Thoracic aorta (tissue), 2 donors: ENCODE results near the gene SIX2. TPM values are rescaled to one million over a fixed set of nuclear protein-coding genes. Genes with fewer than 3 reads are reported as not detected.

Source experiments
- ATAC-seq: fragments of 150-250 bp; one replicate; pipeline ENCODE4 v1.8.0; 2017; ENCODE audit warnings: low read depth; ENCODE audit not compliant: insufficient number of reproducible peaks, low FRiP score
- DNase-seq: peaks from one replicate; pipeline ENCODE4 v3.0.0-alpha.2; 2020; ENCODE audit warnings: low spot score
- H3K27ac ChIP-seq, 2 donors: fragments of 200-600 bp; sonication (generic); 1 replicate in 1 of 2; 2 replicates in 1 of 2; pipeline ENCODE4 v1.5.1; 2016; ENCODE audit warnings: mild to moderate bottlenecking in 2 of 2, moderate library complexity in 2 of 2
- H3K27me3 ChIP-seq: fragments of 200-600 bp; sonication (generic); replicated peaks from 2 replicates; pipeline ENCODE4 v1.6.0; 2016; ENCODE audit warnings: mild to moderate bottlenecking; ENCODE audit not compliant: insufficient read depth
- H3K36me3 ChIP-seq: fragments of 200-600 bp; sonication (generic); one replicate; pipeline ENCODE4 v1.5.1; 2016
- H3K4me1 ChIP-seq, 2 donors: fragments of 200-600 bp; sonication (generic); 1 replicate in 1 of 2; 2 replicates in 1 of 2; pipeline versions ENCODE4 v1.5.1 to v1.6.0; 2016; ENCODE audit warnings: low read depth in 2 of 2, mild to moderate bottlenecking in 1 of 2; ENCODE audit not compliant: control insufficient read depth in 1 of 2
- H3K4me3 ChIP-seq: fragments of 200-600 bp; sonication (generic); 2 replicates; pipeline ENCODE4 v1.5.1; 2016; ENCODE audit warnings: mild to moderate bottlenecking
- H3K9me3 ChIP-seq: fragments of 200-600 bp; sonication (generic); 2 replicates; pipeline ENCODE4 v1.5.1; 2016
- CTCF ChIP-seq: fragments of 200-600 bp; sonication (generic); IDR thresholded peaks from one replicate; pipeline ENCODE4 v1.5.1; 2019; ENCODE audit warnings: antibody characterized with exemption
- total RNA-seq, 2 donors: library from RNA; depleted of rRNA; stranded (reverse); fragments of >200 nt; gene quantifications; one replicate each; pipeline versions ENCODE4 v1.1.0 to v1.2.3, GENCODE V29; 2016

SIX2 gene
- total RNA-seq, 2 donors from 2014 or later, result 6.6 to 13.5 TPM

GRCh38 chr2:44981714-44982108 is 27.5 kb downstream of the SIX2 start:
- no peaks in the 10 kb centered on the region for H3K9me3 ChIP-seq
- DNase-seq (no peak), ATAC-seq (peak; percentile 74)
- TF ChIP-seq CTCF, result peak; percentile 89
- H3K27ac ChIP-seq, result no peak overlapping the region
- no peak overlapping the region for H3K4me3 ChIP-seq
- H3K27me3 ChIP-seq, result no peaks in the 10 kb centered on the region
- no peaks in the 10 kb centered on the region for H3K36me3 ChIP-seq
- no peaks in the 10 kb centered on the region for H3K4me1 ChIP-seq

- no peak for TF ChIP-seq CTCF
- ATAC-seq (no peak), DNase-seq (no peak)
- Histone ChIP-seq H3K36me3 (no peaks in the 10 kb centered on the region), H3K4me3 (no peak overlapping the region), H3K27me3 (no peaks in the 10 kb centered on the region), H3K9me3 (no peaks in the 10 kb centered on the region), H3K27ac (no peak overlapping the region), H3K4me1 (no peaks in the 10 kb centered on the region)
These were observed 28.2 kb downstream of the SIX2 start for GRCh38 chr2:44980751-44981713.

- H3K27ac ChIP-seq, result no peak overlapping the region
- no peaks in the 10 kb centered on the region for H3K9me3 ChIP-seq
- ATAC-seq, result no peak
- TF ChIP-seq CTCF, result no peak
- no peaks in the 10 kb centered on the region for H3K4me1 ChIP-seq
- H3K27me3 ChIP-seq, result no peaks in the 10 kb centered on the region
- no peak overlapping the region for H3K4me3 ChIP-seq
- H3K36me3 ChIP-seq, result no peaks in the 10 kb centered on the region
- DNase-seq, result no peak
These were observed 29.7 kb downstream of the SIX2 start for GRCh38 chr2:44979581-44979980.

GRCh38 chr2:44975571-44976450 is 33.4 kb downstream of the SIX2 start:
- Histone ChIP-seq H3K27ac (no peak overlapping the region), H3K4me1 (no peaks in the 10 kb centered on the region), H3K36me3 (no peaks in the 10 kb centered on the region), H3K9me3 (no peaks in the 10 kb centered on the region), H3K4me3 (no peak overlapping the region), H3K27me3 (no peaks in the 10 kb centered on the region)
- no peak for DNase-seq
- ATAC-seq, result no peak
- TF ChIP-seq CTCF, result no peak

GRCh38 chr2:44974064-44974715 is 35.1 kb downstream of the SIX2 start:
- H3K27me3 ChIP-seq, result no peaks in the 10 kb centered on the region
- no peaks in the 10 kb centered on the region for H3K4me1 ChIP-seq
- no peak for DNase-seq
- no peak overlapping the region for H3K4me3 ChIP-seq
- no peaks in the 10 kb centered on the region for H3K9me3 ChIP-seq
- no peak for TF ChIP-seq CTCF
- H3K36me3 ChIP-seq, result no peaks in the 10 kb centered on the region
- no peak for ATAC-seq
- H3K27ac ChIP-seq, result no peak overlapping the region
